Neural cell (in vitro differentiated cells): ENCODE results near the gene NOB1. TPM values are rescaled to one million over a fixed set of nuclear protein-coding genes. Genes with fewer than 3 reads are reported as not detected.

ENCODE experiments used
- H2AFZ ChIP-seq: fragments of 200-600, 300-800 bp; sonication (generic), shearing (Covaris generic); 2 replicates; pipeline ENCODE4 v1.6.0; 2014; ENCODE audit warnings: low read depth, mild to moderate bottlenecking, antibody characterized with exemption, low read length, moderate library complexity
- H3F3A ChIP-seq: fragments of 200-600 bp; shearing (Covaris generic); 2 replicates; pipeline ENCODE4 v1.6.1; 2016; ENCODE audit warnings: mild to moderate bottlenecking, moderate library complexity, mixed read lengths, antibody characterized with exemption, low read length; ENCODE audit not compliant: insufficient read depth, poor library complexity, severe bottlenecking
- H3K27ac ChIP-seq: fragments of 200-600, 300-800 bp; sonication (generic), shearing (Covaris generic); 2 replicates; pipeline ENCODE4 v1.5.1; 2014; ENCODE audit warnings: mild to moderate bottlenecking, low read length, moderate library complexity
- H3K27me3 ChIP-seq: fragments of 300-800, 200-600 bp; sonication (generic), shearing (Covaris generic); 2 replicates; pipeline ENCODE4 v1.6.0; 2014; ENCODE audit warnings: mild to moderate bottlenecking, low read depth, low read length, moderate library complexity; ENCODE audit not compliant: insufficient read depth
- H3K36me3 ChIP-seq: fragments of 300-800, 200-600 bp; sonication (generic), shearing (Covaris generic); 2 replicates; pipeline ENCODE4 v1.5.1; 2014; ENCODE audit warnings: mild to moderate bottlenecking, antibody characterized with exemption, low read length, moderate library complexity; ENCODE audit not compliant: insufficient read depth
- H3K4me2 ChIP-seq: fragments of 300-800, 200-600 bp; sonication (generic), shearing (Covaris generic); 2 replicates; pipeline ENCODE4 v1.6.0; 2014; ENCODE audit warnings: mild to moderate bottlenecking, low read length
- H3K4me3 ChIP-seq: fragments of 300-800, 200-600 bp; sonication (generic), shearing (Covaris generic); 2 replicates; pipeline ENCODE4 v1.5.1; 2014; ENCODE audit warnings: mild to moderate bottlenecking, low read length, moderate library complexity
- H3K79me2 ChIP-seq: fragments of 200-600 bp; shearing (Covaris generic); replicated peaks from 2 replicates; pipeline ENCODE4 v1.6.0; 2014; ENCODE audit warnings: mild to moderate bottlenecking, low read length, moderate library complexity; ENCODE audit not compliant: insufficient read depth
- H3K9ac ChIP-seq: fragments of 300-800, 200-600 bp; sonication (generic), shearing (Covaris generic); 2 replicates; pipeline ENCODE4 v1.6.1; 2016; ENCODE audit warnings: mild to moderate bottlenecking, low read length, mixed read lengths
- H3K9me2 ChIP-seq: fragments of 200-600 bp; shearing (Covaris generic); 2 replicates; pipeline ENCODE4 v1.6.1; 2016; ENCODE audit warnings: mild to moderate bottlenecking, low read length, mixed read lengths; ENCODE audit not compliant: insufficient read depth
- H3K9me3 ChIP-seq: fragments of 200-600, 300-800 bp; sonication (generic), shearing (Covaris generic); 2 replicates; pipeline ENCODE4 v1.6.1; 2016; ENCODE audit warnings: mild to moderate bottlenecking, mixed run types, low read length, moderate library complexity, mixed read lengths
- H4K20me1 ChIP-seq: fragments of 200-600 bp; shearing (Covaris generic); 2 replicates; pipeline ENCODE4 v1.6.1; 2016; ENCODE audit warnings: mild to moderate bottlenecking, mixed run types; ENCODE audit not compliant: insufficient read depth
- CTCF ChIP-seq: fragments of 450-650 bp; IDR thresholded peaks from 2 replicates; pipeline ENCODE4 v1.5.1; 2014; ENCODE audit warnings: antibody characterized with exemption, mild to moderate bottlenecking, moderate library complexity; ENCODE audit not compliant: poor library complexity, severe bottlenecking
- EP300 ChIP-seq: fragments of 450-650 bp; conservative IDR thresholded peaks from 2 replicates; pipeline ENCODE4 v1.6.1; 2014; ENCODE audit warnings: antibody characterized with exemption, mild to moderate bottlenecking, moderate library complexity; ENCODE audit not compliant: poor library complexity, severe bottlenecking
- EZH2 ChIP-seq: fragments of 200-600, 300-800 bp; shearing (Covaris generic), sonication (generic); IDR thresholded peaks from 2 replicates; pipeline ENCODE4 v1.6.1; 2014; ENCODE audit warnings: antibody characterized with exemption, low read length, borderline replicate concordance, mild to moderate bottlenecking; ENCODE audit not compliant: insufficient read depth, poor library complexity, severe bottlenecking
- MXI1 ChIP-seq: fragments of 450-650 bp; conservative IDR thresholded peaks from 2 replicates; pipeline ENCODE4 v1.6.1; 2014; ENCODE audit warnings: antibody characterized with exemption, mild to moderate bottlenecking; ENCODE audit not compliant: poor library complexity, severe bottlenecking
- POLR2AphosphoS5 ChIP-seq: IDR thresholded peaks from 2 replicates; pipeline ENCODE4 v1.6.1; 2012
- RAD21 ChIP-seq: fragments of 450-650 bp; conservative IDR thresholded peaks from 2 replicates; pipeline ENCODE4 v1.6.1; 2014; ENCODE audit warnings: antibody characterized with exemption, mild to moderate bottlenecking, moderate library complexity
- REST ChIP-seq: IDR thresholded peaks from 2 replicates; pipeline ENCODE4 v1.6.1; 2012; ENCODE audit warnings: borderline replicate concordance
- SMC3 ChIP-seq: fragments of 450-650 bp; conservative IDR thresholded peaks from 2 replicates; pipeline ENCODE4 v1.6.1; 2014; ENCODE audit warnings: antibody characterized with exemption, mild to moderate bottlenecking, moderate library complexity; ENCODE audit not compliant: poor library complexity
- TAF1 ChIP-seq: IDR thresholded peaks from 2 replicates; pipeline ENCODE4 v1.6.1; 2012; ENCODE audit warnings: low read depth
- polyA plus RNA-seq: library from polyadenylated mRNA; depleted of rRNA; stranded (reverse); fragments of >200 nt; gene quantifications from 2 replicates; pipeline ENCODE4 v1.2.3, GENCODE V29; 2014

NOB1 gene
- polyA plus RNA-seq, 1 donor from 2014 or later, result 8.7 TPM

- Histone ChIP-seq H3K9ac (no peak overlapping the region), H3K27me3 (no peaks in the 10 kb centered on the region), H3K9me3 (no peaks in the 10 kb centered on the region), H3K4me2 (no peak overlapping the region), H3K36me3 (no peaks in the 10 kb centered on the region), H3K9me2 (no peaks in the 10 kb centered on the region), H3K4me3 (no peak overlapping the region), H3K79me2 (no peaks in the 10 kb centered on the region), H3F3A (no peaks in the 10 kb centered on the region), H2AFZ (no peak overlapping the region), H3K27ac (no peak overlapping the region), H4K20me1 (no peaks in the 10 kb centered on the region)
- TF ChIP-seq EP300, result no peak
- peak; percentile 90 for TF ChIP-seq CTCF
- TF ChIP-seq MXI1, result peak; percentile 15
- no peak for TF ChIP-seq EZH2
- TF ChIP-seq TAF1, result no peak
- no peak for TF ChIP-seq REST
- no peak for TF ChIP-seq POLR2AphosphoS5
- TF ChIP-seq SMC3, result peak; percentile 87
- TF ChIP-seq RAD21, result peak; percentile 86
These were observed 41.8 kb upstream of the NOB1 start for GRCh38 chr16:69796285-69797118.

- Histone ChIP-seq H2AFZ (no peak overlapping the region), H3K27ac (no peak overlapping the region), H3K36me3 (no peaks in the 10 kb centered on the region), H3F3A (no peaks in the 10 kb centered on the region), H3K9ac (no peak overlapping the region), H3K4me2 (no peak overlapping the region), H3K4me3 (no peak overlapping the region), H3K79me2 (no peaks in the 10 kb centered on the region), H3K9me3 (no peaks in the 10 kb centered on the region), H4K20me1 (no peaks in the 10 kb centered on the region), H3K27me3 (no peaks in the 10 kb centered on the region), H3K9me2 (no peaks in the 10 kb centered on the region)
- TF ChIP-seq EZH2 (no peak), MXI1 (no peak), CTCF (no peak), RAD21 (no peak), TAF1 (no peak), POLR2AphosphoS5 (no peak), REST (no peak), EP300 (no peak)
These were observed 39.8 kb upstream of the NOB1 start for GRCh38 chr16:69794486-69794885.
